Stimulated activated CD8-positive, alpha-beta memory T cell treated with anti-CD3 and anti-CD28 coated beads, Interleukin-12 subunit alpha, Interleukin-12 subunit beta, amount 100 ng/mL, for 1 hour (primary cell): ENCODE data around the gene PCDHB1.
"Not testable (repeated sequence)": the region's sequence is repeated elsewhere in the genome, so short reads cannot be mapped to it uniquely, and the experiment has no call there.

ENCODE experiments used
- DNase-seq: peaks from one replicate; pipeline ENCODE4 v3.0.0-alpha.2; 2020; ENCODE audit warnings: low read depth

Gene PCDHB1

DNA sequence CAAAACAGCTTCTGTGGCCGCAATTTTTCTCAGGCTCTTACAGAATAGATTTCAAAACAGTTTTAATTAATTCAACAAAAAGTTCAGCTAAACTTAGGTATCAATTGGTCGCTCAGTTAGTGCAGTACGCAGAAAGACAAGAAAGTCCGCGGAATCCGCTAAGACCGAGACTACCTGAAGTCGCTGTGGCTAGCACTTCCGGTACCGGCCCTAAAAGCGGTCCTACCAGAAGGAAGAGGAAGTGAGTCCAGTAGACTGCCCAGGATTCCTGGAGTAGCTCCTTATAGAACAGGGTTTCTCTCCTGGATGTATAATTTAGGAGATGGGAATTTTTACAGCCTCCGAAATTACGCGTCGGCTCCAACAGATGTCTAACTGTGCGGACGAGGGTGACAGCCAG, 26.7 kb downstream of the PCDHB1 start:
- DNase-seq = no peak

DNA sequence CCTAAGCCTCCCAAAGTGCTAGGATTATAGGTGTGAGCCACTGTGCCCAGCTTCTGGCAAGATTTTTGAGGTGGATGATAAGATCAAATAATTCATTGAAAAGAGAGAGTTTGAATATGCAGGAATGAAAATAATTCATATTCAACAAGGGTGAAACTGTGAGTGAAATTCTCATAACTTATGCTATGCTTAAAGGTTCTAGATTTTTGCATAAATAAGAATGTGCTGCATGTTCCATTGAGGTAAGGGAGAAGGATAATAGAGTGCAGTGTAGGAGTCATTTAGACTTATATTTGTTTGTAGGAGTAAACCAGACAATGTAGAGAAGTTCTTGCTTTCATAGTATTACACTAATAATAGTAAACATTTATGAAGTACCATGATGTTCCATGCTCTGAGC, 31.1 kb downstream of the PCDHB1 start:
- no peak for DNase-seq

DNA sequence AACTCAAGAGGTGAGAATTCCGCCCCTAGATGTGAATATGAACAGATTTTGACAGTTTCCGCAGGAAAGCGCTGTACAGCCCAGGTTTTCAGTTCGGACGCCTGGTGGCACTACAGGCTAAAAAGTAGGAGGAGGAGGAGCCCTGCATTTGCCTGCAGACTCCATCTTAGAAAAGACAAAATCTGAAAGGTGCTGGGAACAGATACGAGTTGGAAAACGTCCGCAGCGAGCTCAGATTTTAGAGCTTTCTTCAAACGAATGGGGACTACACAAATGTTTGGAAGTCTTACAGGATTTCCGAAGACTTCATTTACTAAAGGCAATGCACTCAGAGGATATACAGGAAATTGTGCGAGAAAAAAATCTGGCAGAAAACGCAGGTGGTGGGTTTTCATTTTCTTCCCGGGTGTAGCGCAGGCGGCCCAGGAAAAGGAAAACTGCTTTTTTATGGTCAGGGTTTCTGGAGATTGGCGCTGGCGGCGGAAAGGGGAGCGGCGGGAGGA, 33.4 kb downstream of the PCDHB1 start:
- no peak for DNase-seq

- no peak for DNase-seq
These were observed 43.5 kb downstream of the PCDHB1 start, which contains the start of gene PCDHB2 for GRCh38 chr5:141094481-141095262. TSS of gene PCDHB2 (plus strand) at chr5:141094615. CDS start at chr5:141094791, 176 bp downstream.

GRCh38 chr5:141095263-141095641, 44.1 kb downstream of the PCDHB1 start:
- DNase-seq = no peak

DNA sequence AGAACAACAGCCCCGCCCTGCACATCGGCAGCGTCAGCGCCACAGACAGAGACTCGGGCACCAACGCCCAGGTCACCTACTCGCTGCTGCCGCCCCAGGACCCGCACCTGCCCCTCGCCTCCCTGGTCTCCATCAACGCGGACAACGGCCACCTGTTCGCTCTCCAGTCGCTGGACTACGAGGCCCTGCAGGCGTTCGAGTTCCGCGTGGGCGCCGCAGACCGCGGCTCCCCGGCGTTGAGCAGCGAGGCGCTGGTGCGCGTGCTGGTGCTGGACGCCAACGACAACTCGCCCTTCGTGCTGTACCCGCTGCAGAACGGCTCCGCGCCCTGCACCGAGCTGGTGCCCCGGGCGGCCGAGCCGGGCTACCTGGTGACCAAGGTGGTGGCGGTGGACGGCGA, 45.0 kb downstream of the PCDHB1 start:
- DNase-seq = not testable (repeated sequence)

DNA sequence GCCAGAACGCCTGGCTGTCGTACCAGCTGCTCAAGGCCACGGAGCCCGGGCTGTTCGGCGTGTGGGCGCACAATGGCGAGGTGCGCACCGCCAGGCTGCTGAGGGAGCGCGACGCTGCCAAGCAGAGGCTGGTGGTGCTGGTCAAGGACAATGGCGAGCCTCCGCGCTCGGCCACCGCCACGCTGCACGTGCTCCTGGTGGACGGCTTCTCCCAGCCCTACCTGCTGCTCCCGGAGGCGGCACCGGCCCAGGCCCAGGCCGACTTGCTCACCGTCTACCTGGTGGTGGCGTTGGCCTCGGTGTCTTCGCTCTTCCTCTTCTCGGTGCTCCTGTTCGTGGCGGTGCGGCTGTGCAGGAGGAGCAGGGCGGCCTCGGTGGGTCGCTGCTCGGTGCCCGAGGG, 45.4 kb downstream of the PCDHB1 start:
- DNase-seq = not testable (repeated sequence)

DNA sequence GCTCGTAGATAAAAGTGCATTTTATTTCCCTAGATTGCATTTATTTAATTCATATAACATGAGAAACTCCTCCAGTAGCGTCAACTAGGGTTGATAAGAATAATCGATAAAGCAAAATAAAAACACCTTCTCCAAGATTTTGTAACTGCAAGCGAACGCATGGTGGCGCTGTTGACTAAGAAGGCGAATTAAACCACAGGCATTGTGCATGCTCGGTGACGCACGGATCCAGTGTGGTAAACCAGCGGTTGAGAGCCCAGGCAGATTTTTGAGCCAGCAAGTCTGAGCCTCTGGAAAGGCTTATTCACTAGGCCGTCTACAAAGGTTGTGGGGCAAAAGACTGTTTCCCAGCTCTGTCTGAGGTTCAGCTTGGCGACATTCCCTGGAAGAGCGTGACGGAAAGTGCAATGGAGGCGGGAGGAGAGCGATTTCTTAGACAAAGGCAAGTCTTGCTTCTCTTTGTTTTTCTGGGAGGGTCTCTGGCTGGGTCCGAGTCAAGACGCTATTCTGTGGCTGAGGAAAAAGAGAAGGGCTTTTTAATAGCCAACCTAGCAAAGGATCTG, 49.1 kb downstream of the PCDHB1 start, which contains the start of gene PCDHB3:
TSS of gene PCDHB3 (plus strand) at position 231 of the 563 bp plus-strand sequence. CDS start at position 408, 177 bp downstream.
- DNase-seq = no peak

GRCh38 chr5:141101059-141101458, 49.9 kb downstream of the PCDHB1 start:
- no peak for DNase-seq

DNA sequence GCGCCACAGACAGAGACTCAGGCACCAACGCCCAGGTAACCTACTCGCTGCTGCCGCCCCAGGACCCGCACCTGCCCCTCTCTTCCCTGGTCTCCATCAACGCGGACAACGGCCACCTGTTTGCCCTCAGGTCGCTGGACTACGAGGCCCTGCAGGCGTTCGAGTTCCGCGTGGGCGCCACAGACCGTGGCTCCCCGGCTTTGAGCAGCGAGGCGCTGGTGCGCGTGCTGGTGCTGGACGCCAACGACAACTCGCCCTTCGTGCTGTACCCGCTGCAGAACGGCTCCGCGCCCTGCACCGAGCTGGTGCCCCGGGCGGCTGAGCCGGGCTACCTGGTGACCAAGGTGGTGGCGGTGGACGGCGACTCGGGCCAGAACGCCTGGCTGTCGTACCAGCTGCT, 50.9 kb downstream of the PCDHB1 start:
- not testable (repeated sequence) for DNase-seq

DNA sequence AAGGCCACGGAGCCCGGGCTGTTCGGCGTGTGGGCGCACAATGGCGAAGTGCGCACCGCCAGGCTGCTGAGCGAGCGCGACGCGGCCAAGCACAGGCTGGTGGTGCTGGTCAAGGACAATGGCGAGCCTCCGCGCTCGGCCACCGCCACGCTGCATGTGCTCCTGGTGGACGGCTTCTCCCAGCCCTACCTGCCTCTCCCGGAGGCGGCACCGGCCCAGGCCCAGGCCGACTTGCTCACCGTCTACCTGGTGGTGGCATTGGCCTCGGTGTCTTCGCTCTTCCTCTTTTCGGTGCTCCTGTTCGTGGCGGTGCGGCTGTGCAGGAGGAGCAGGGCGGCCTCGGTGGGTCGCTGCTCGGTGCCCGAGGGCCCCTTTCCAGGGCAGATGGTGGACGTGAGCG, 51.3 kb downstream of the PCDHB1 start:
- DNase-seq = not testable (repeated sequence)

- no peak for DNase-seq
These were observed 54.2 kb downstream of the PCDHB1 start for GRCh38 chr5:141105350-141105749.
